Activated B cell treated with CpG ODN at 0.5 μM for 24 hours (primary cell): ENCODE data around the gene ZNF462. TPM values are rescaled to one million over a fixed set of nuclear protein-coding genes. Genes with fewer than 3 reads are reported as not detected.

ENCODE experiments used
- ATAC-seq: fragments of 200-7000 bp; cut with Tn5 transposase; one replicate; pipeline ENCODE4 v1.10.0; 2021; ENCODE audit warnings: low read depth, mild to moderate bottlenecking, moderate library complexity
- CTCF ChIA-PET: fragments of 350-600 bp; sonication (Branson Sonifier 250); formaldehyde crosslinking; loops from one replicate; lab custom pipeline; 2021; ENCODE audit warnings: antibody characterized with exemption; lab: Charles Lee
- POLR2A ChIA-PET: fragments of 350-600 bp; sonication (Branson Sonifier 250); formaldehyde crosslinking; loops from one replicate; lab custom pipeline; 2021; ENCODE audit warnings: antibody characterized with exemption; lab: Charles Lee
- DNase-seq: peaks from one replicate; pipeline ENCODE4 v3.0.0; 2022
- H3K27ac Mint-ChIP-seq: one replicate; pipeline ENCODE4 v1.8.0; 2020; ENCODE audit warnings: mixed read lengths
- H3K27me3 Mint-ChIP-seq: one replicate; pipeline ENCODE4 v1.8.0; 2021; ENCODE audit warnings: mixed read lengths
- H3K36me3 Mint-ChIP-seq: one replicate; pipeline ENCODE4 v1.8.0; 2021; ENCODE audit warnings: low read depth, mixed read lengths
- H3K4me1 Mint-ChIP-seq: one replicate; pipeline ENCODE4 v1.8.0; 2021; ENCODE audit warnings: mixed read lengths
- H3K4me3 Mint-ChIP-seq: one replicate; pipeline ENCODE4 v1.8.0; 2020; ENCODE audit warnings: mild to moderate bottlenecking, mixed read lengths
- H3K9me3 Mint-ChIP-seq: one replicate; pipeline ENCODE4 v1.8.0; 2020; ENCODE audit warnings: mixed read lengths
- intact Hi-C: fragments of 100-400 bp; cut with micrococcal nuclease; formaldehyde crosslinking; loops from one replicate; pipeline ENCODE4 v1.15.1; 2024
- total RNA-seq: library from RNA; stranded (reverse); gene quantifications from 2 replicates; pipeline ENCODE4 v1.2.3, GENCODE V29; 2022
- TF ChIP-seq, protein P1 (sequence below): fragments of 200-600 bp; IDR thresholded peaks from one replicate; pipeline ENCODE4 v1.8.0; 2022; ENCODE audit warnings: antibody characterized with exemption, mild to moderate bottlenecking

Gene ZNF462
- total RNA-seq, 1 donor from 2014 or later, result not detected

DNA sequence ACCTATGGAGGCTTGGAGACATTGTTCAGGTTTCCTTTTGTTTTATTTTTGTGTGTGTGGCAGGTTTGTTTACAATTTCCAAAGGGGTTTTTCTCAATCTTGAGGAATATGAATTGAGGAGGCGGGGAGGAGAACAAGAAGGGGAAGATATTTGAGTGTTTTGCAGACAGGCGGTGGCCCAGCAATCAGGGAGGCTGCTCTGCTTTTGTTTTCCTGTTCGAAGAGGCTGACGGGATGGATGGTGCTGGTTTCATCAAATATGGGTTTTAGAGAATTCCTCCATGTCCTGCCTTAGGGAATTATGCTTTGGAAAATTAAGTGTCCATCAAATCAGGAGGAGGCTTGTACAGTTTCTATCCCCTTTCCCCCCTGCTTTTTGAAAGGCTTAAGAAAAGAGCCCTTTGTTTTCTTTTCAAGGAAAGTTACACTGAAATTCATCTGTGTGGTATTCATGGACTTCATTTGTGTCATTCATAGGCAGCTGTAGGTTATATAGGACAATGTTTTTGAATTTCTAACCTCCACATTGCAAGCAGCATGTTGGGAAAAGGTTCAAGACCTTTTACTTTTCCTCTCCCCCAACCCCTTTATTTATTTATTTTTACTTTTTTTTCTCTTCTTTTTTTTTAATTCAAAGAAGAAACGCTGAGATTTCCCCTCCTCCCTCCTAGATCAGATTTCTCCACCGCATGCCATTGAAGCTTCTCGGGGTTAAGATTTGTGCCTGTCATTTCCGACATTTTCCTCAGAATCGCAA, 107.4 kb downstream of the ZNF462 start:
- DNase-seq, result no peak
- Mint-ChIP-seq H3K27me3 (peaks cover 2% of the 10 kb centered on the region), H3K9me3 (no peaks in the 10 kb centered on the region), H3K36me3 (no peaks in the 10 kb centered on the region), H3K4me3 (no peak overlapping the region), H3K27ac (no peak overlapping the region), H3K4me1 (no peaks in the 10 kb centered on the region)
- POLR2A ChIA-PET, result no interaction called here
- intact Hi-C loops, result no loop called here
- no peak for ATAC-seq
- CTCF ChIA-PET, result no interaction called here
- TF ChIP-seq, protein P1, sequence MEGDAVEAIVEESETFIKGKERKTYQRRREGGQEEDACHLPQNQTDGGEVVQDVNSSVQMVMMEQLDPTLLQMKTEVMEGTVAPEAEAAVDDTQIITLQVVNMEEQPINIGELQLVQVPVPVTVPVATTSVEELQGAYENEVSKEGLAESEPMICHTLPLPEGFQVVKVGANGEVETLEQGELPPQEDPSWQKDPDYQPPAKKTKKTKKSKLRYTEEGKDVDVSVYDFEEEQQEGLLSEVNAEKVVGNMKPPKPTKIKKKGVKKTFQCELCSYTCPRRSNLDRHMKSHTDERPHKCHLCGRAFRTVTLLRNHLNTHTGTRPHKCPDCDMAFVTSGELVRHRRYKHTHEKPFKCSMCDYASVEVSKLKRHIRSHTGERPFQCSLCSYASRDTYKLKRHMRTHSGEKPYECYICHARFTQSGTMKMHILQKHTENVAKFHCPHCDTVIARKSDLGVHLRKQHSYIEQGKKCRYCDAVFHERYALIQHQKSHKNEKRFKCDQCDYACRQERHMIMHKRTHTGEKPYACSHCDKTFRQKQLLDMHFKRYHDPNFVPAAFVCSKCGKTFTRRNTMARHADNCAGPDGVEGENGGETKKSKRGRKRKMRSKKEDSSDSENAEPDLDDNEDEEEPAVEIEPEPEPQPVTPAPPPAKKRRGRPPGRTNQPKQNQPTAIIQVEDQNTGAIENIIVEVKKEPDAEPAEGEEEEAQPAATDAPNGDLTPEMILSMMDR, result no peak

DNA sequence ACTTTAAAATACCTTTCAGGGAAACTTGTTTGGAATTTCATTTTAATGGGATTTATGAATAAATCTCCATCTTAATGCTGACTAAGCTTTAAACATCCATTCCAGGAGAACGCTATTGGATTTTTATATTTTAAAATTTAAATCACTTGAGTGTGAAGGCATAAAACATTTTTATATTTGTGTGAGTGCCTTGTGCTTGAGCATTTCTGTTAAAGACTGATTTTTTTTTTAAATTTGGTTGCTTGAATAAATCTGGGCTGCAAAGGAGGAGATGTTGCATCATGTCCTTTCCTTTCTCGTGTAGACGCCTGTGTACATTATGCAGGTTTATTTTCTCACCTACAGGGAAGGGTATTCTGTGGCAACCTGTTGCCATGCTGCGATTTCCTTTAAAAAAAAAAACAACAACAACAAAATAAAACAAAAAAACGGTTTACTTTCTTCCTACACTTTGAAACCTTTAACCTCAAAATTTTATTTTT, 108.1 kb downstream of the ZNF462 start:
- TF ChIP-seq, protein P1, result no peak
- CTCF ChIA-PET, result no interaction called here
- Mint-ChIP-seq H3K4me1 (no peaks in the 10 kb centered on the region), H3K9me3 (no peaks in the 10 kb centered on the region), H3K36me3 (no peaks in the 10 kb centered on the region), H3K27me3 (peaks cover 2% of the 10 kb centered on the region), H3K4me3 (no peak overlapping the region), H3K27ac (no peak overlapping the region)
- no peak for DNase-seq
- ATAC-seq, result no peak
- intact Hi-C loops, result no loop called here
- POLR2A ChIA-PET, result no interaction called here

DNA sequence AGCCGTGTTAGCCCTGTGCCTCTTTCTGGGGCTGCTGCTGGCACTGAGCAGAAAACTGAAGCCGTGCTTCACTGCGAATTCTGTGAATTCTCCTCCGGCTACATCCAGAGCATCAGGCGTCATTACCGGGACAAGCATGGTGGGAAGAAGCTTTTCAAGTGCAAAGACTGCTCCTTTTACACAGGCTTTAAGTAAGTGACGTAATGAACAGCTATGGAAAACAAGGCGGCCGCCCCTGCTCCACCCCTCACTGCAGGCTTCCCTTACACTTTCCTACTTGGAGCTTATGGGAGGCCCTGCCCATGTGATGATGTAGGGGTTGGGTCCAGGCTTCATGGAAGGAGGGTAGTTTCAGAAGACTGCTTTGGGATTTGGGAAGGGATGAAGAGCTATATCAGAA, 109.1 kb downstream of the ZNF462 start:
- Mint-ChIP-seq H3K36me3 (no peaks in the 10 kb centered on the region), H3K4me3 (no peak overlapping the region), H3K27ac (no peak overlapping the region), H3K4me1 (no peaks in the 10 kb centered on the region), H3K9me3 (no peaks in the 10 kb centered on the region), H3K27me3 (peaks cover 2% of the 10 kb centered on the region)
- intact Hi-C loops, result no loop called here
- TF ChIP-seq, protein P1, result no peak
- ChIA-PET CTCF (no interaction called here), POLR2A (no interaction called here)
- DNase-seq (no peak), ATAC-seq (no peak)

DNA sequence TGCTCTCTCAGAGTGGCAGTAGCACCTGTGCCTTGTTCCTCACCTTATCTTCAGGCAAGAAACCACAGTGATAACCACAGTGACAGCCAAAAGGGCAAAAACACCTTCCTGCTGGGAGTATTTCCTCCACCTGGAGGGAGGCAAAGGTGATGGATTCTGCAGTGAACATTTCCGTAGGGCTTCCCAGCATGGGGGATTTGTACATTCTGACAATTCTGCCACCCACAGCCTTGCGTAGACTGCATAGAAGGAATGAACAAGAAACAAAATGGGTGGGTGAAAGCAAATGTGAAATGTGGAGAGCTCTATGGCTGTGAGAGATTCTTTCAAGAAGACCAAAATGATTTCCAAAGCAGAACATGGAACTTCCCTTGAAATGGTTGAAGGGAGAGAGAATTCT, 111.4 kb downstream of the ZNF462 start:
- ChIA-PET POLR2A (no interaction called here), CTCF (no interaction called here)
- Mint-ChIP-seq H3K4me1 (no peaks in the 10 kb centered on the region), H3K36me3 (no peaks in the 10 kb centered on the region), H3K27ac (no peak overlapping the region), H3K9me3 (no peaks in the 10 kb centered on the region), H3K4me3 (no peak overlapping the region), H3K27me3 (peaks cover 2% of the 10 kb centered on the region)
- TF ChIP-seq, protein P1, result no peak
- intact Hi-C loops, result no loop called here
- DNase-seq (no peak), ATAC-seq (no peak)

DNA sequence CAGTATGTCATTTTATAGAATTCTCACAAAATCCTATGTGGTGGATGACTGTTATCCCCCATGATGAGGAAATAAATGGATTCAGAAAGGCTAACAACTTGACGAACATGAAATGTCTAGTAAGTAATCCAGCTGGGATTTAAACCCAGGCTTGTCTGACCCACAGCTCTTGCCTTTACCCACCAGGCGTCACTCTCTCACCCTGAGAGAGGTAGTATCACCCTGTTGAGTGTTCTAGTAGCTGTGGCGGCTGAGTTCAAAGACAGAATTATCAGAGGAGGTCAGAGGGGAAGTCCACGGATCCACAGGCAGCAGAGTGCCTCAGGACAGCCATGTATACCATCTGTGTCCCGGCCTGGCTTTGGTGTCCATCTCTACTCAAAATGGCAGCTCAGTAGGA, 113.8 kb downstream of the ZNF462 start:
- Mint-ChIP-seq H3K4me1 (peaks cover 7% of the 10 kb centered on the region), H3K9me3 (no peaks in the 10 kb centered on the region), H3K4me3 (no peak overlapping the region), H3K27ac (no peak overlapping the region), H3K27me3 (no peaks in the 10 kb centered on the region), H3K36me3 (no peaks in the 10 kb centered on the region)
- ChIA-PET POLR2A (no interaction called here), CTCF (no interaction called here)
- ATAC-seq, result no peak
- intact Hi-C loops, result no loop called here
- TF ChIP-seq, protein P1, result no peak
- DNase-seq, result no peak
